Measurements from ENCODE around the gene SLCO1B1.

- TF ChIP-seq CTCF (optimal IDR thresholded peaks at IDR 0.05 in 1 of 3, IDR thresholded peaks at IDR 0.05 in 1 of 3, conservative IDR thresholded peaks at IDR 0.05 in 1 of 3; ENCODE audit: extremely low read depth in 1 of 3, insufficient read depth in 2 of 3, low read length in 3 of 3): no peak
- TF ChIP-seq EZH2 (IDR thresholded peaks at IDR 0.05; ENCODE audit: low read length): no peak
These were observed 126.2 kb downstream of the SLCO1B1 start for GRCh38 chr12:21257172-21257571.

Data from keratinocyte (primary cell).